ENCODE results near the gene SLC22A1. TPM values are rescaled to one million over a fixed set of nuclear protein-coding genes. Genes with fewer than 3 reads are reported as not detected.
"Not testable (repeated sequence)": the region's sequence is repeated elsewhere in the genome, so short reads cannot be mapped to it uniquely, and the experiment has no call there.

SLC22A1 gene
- total RNA-seq, 1 experiment from 2014 or later, result 0.98 TPM

DNA sequence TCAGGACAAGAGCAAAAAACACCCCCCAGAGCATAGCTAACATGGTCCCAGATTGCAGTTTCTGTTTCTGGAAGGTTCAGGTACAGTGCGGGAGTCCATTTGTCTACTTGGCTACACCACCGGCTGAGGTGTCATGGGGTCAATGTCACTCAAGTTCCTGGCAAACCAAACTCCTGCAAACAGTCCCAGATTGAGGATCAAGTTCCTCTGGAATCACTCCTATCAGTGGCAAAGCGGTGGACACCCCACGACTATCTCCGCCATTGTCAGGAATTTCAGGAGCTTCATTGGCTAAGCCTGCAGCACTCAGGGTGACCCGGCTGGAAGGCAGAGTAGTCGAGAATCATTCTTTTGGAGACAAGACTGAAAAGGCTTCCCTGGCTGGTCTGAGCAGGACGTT is 41.8 kb downstream of the SLC22A1 start:
- in situ Hi-C loops (cut with HindIII; ENCODE audit: low pct_unique_long_range_greater_than_20kb, low sequenced_read_pairs), result no loop called here
- ATAC-seq (no peak), DNase-seq (ENCODE audit: low read depth, low spot score) (no peak)
- Histone ChIP-seq H3K36me3 (ENCODE audit: control insufficient read depth, insufficient read depth, low read length) (no peaks in the 10 kb centered on the region), H3K4me3 (ENCODE audit: low read depth in 2 of 2, low read length in 2 of 2) (no peak overlapping the region), H3K4me1 (ENCODE audit: control insufficient read depth, insufficient read depth, low read length) (no peaks in the 10 kb centered on the region), H3K27me3 (ENCODE audit: control insufficient read depth, insufficient read depth, low read length) (no peaks in the 10 kb centered on the region), H3K9me3 (ENCODE audit: control insufficient read depth, insufficient read depth, low read depth, low read length) (no peaks in the 10 kb centered on the region), H3K27ac (ENCODE audit: low read length) (no peak overlapping the region)
- ChIA-PET POLR2A (interaction anchor here (0.7 kb wide), 1 partner anchor 283 kb away, joined by 4 read pairs; no protein-coding TSS in a partner anchor), CTCF (no interaction called here)
- BruUV-seq (replicated peaks), result no TSS peak
- intact Hi-C loops (cut with micrococcal nuclease; ENCODE audit: unreplicated experiment), result loop anchor here (5.0 kb wide), 1 partner anchor 1729 kb away; no protein-coding TSS in a partner anchor
- TF ChIP-seq POLR2AphosphoS5 (IDR thresholded peaks at IDR 0.05; ENCODE audit: low read depth, low read length), result no peak
- no peak for TF ChIP-seq SIN3A (IDR thresholded peaks at IDR 0.05; ENCODE audit: borderline replicate concordance, insufficient read depth, low read depth, low read length)
- no peak for TF ChIP-seq TCF7L2 (IDR thresholded peaks at IDR 0.05; ENCODE audit: low read depth, low read length)

DNA sequence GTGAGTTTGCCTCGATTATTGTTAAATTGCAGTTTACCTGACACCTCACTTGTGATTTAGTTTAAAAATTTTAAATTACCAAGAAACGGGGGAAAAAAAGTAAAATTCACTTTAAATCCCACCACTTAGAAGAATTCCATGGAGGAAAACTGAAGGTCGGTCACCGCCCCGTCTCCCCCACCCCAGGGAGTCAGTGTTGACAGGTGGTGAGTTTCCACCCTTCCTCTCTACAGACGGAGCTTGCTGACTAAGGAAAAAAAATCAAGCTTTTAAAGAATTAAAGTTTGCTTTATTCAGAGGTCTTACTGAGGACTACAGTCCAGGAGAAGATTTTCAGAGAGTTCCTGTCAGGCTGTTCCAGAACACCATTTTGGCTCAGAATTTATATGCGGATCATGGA is 42.3 kb downstream of the SLC22A1 start:
- no peak overlapping the region for H3K4me3 ChIP-seq (ENCODE audit: low read depth in 2 of 2, low read length in 2 of 2)
- ATAC-seq, result no peak
- no peak overlapping the region for H3K27ac ChIP-seq (ENCODE audit: low read length)
- no peaks in the 10 kb centered on the region for H3K36me3 ChIP-seq (ENCODE audit: control insufficient read depth, insufficient read depth, low read length)
- POLR2A ChIA-PET, result no interaction called here
- no peaks in the 10 kb centered on the region for H3K27me3 ChIP-seq (ENCODE audit: control insufficient read depth, insufficient read depth, low read length)
- TF ChIP-seq TCF7L2 (IDR thresholded peaks at IDR 0.05; ENCODE audit: low read depth, low read length) (no peak), SIN3A (IDR thresholded peaks at IDR 0.05; ENCODE audit: borderline replicate concordance, insufficient read depth, low read depth, low read length) (no peak), POLR2AphosphoS5 (IDR thresholded peaks at IDR 0.05; ENCODE audit: low read depth, low read length) (no peak)
- TF ChIP-seq, protein P1, sequence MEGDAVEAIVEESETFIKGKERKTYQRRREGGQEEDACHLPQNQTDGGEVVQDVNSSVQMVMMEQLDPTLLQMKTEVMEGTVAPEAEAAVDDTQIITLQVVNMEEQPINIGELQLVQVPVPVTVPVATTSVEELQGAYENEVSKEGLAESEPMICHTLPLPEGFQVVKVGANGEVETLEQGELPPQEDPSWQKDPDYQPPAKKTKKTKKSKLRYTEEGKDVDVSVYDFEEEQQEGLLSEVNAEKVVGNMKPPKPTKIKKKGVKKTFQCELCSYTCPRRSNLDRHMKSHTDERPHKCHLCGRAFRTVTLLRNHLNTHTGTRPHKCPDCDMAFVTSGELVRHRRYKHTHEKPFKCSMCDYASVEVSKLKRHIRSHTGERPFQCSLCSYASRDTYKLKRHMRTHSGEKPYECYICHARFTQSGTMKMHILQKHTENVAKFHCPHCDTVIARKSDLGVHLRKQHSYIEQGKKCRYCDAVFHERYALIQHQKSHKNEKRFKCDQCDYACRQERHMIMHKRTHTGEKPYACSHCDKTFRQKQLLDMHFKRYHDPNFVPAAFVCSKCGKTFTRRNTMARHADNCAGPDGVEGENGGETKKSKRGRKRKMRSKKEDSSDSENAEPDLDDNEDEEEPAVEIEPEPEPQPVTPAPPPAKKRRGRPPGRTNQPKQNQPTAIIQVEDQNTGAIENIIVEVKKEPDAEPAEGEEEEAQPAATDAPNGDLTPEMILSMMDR (IDR thresholded peaks at IDR 0.05), result no peak
- TF ChIP-seq, protein P2, sequence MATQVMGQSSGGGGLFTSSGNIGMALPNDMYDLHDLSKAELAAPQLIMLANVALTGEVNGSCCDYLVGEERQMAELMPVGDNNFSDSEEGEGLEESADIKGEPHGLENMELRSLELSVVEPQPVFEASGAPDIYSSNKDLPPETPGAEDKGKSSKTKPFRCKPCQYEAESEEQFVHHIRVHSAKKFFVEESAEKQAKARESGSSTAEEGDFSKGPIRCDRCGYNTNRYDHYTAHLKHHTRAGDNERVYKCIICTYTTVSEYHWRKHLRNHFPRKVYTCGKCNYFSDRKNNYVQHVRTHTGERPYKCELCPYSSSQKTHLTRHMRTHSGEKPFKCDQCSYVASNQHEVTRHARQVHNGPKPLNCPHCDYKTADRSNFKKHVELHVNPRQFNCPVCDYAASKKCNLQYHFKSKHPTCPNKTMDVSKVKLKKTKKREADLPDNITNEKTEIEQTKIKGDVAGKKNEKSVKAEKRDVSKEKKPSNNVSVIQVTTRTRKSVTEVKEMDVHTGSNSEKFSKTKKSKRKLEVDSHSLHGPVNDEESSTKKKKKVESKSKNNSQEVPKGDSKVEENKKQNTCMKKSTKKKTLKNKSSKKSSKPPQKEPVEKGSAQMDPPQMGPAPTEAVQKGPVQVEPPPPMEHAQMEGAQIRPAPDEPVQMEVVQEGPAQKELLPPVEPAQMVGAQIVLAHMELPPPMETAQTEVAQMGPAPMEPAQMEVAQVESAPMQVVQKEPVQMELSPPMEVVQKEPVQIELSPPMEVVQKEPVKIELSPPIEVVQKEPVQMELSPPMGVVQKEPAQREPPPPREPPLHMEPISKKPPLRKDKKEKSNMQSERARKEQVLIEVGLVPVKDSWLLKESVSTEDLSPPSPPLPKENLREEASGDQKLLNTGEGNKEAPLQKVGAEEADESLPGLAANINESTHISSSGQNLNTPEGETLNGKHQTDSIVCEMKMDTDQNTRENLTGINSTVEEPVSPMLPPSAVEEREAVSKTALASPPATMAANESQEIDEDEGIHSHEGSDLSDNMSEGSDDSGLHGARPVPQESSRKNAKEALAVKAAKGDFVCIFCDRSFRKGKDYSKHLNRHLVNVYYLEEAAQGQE (IDR thresholded peaks at IDR 0.05; ENCODE audit: insufficient read depth in 1 of 2, low read depth in 2 of 2, low read length in 1 of 2), result no peak
- CTCF ChIA-PET, result no interaction called here
- no peaks in the 10 kb centered on the region for H3K9me3 ChIP-seq (ENCODE audit: control insufficient read depth, insufficient read depth, low read depth, low read length)
- in situ Hi-C loops (cut with HindIII; ENCODE audit: low pct_unique_long_range_greater_than_20kb, low sequenced_read_pairs) (no loop called here), intact Hi-C loops (cut with micrococcal nuclease; ENCODE audit: unreplicated experiment) (loop anchor here (5.0 kb wide), 1 partner anchor 1728 kb away; no protein-coding TSS in a partner anchor)
- DNase-seq (ENCODE audit: low read depth, low spot score), result no peak
- BruUV-seq (replicated peaks), result no TSS peak
- no peaks in the 10 kb centered on the region for H3K4me1 ChIP-seq (ENCODE audit: control insufficient read depth, insufficient read depth, low read length)

DNA sequence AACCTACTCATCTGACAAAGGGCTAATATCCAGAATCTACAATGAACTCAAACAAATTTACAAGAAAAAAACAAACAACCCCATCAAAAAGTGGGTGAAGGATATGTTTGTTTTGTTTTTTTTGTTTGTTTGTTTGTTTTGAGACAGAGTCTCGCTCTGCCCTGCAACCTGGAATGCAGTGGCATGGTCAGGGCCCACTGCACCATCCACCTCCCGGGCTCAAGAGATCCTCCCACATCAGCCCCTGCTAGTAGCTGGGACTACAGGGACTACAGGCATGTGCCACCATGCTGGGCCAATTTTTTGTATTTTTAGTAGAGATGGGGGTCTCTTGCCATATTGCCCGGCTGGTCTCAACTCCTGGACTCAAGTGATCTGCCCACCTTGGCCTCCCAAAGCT is 44.3 kb downstream of the SLC22A1 start:
- BruUV-seq (replicated peaks); CTCF ChIA-PET; ATAC-seq; in situ Hi-C loops (cut with HindIII; ENCODE audit: low pct_unique_long_range_greater_than_20kb, low sequenced_read_pairs); H3K27me3 ChIP-seq (ENCODE audit: control insufficient read depth, insufficient read depth, low read length); intact Hi-C loops (cut with micrococcal nuclease; ENCODE audit: unreplicated experiment); H3K4me3 ChIP-seq (ENCODE audit: low read depth in 2 of 2, low read length in 2 of 2); H3K4me1 ChIP-seq (ENCODE audit: control insufficient read depth, insufficient read depth, low read length); H3K36me3 ChIP-seq (ENCODE audit: control insufficient read depth, insufficient read depth, low read length); H3K9me3 ChIP-seq (ENCODE audit: control insufficient read depth, insufficient read depth, low read depth, low read length); DNase-seq (ENCODE audit: low read depth, low spot score); H3K27ac ChIP-seq (ENCODE audit: low read length); POLR2A ChIA-PET: not testable (repeated sequence)

Data from Panc1 (cell line).